ENCODE results near the gene LGALS14. TPM values are rescaled to one million over a fixed set of nuclear protein-coding genes. Genes with fewer than 3 reads are reported as not detected.

The LGALS14 gene
- total RNA-seq, 1 experiment from 2014 or later = not detected

DNA sequence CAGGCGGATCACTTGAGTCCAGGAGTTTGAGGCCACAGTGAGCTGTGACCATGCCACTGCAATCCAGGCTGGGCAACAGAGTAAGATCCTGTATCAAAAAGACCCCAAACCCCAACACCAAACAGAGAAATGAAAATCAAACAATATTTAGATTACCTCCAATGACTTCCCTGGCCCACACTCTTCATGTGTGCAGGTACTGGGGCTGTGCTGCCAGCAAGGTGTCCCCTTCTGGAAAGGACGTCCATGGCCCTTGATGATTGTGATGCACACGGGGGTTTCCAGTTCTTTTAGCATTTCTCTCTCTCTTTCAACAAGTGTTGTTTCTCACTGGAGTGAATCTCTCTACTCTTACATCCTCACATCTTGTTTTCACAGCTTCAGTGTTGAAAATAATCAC, 23.7 kb upstream of the LGALS14 start:
- peaks cover 17% of the 10 kb centered on the region for H3K27me3 ChIP-seq (ENCODE audit: insufficient read depth, low read length)
- H3K36me3 ChIP-seq (ENCODE audit: control insufficient read depth in 1 of 2, insufficient read depth in 2 of 2, low read length in 2 of 2) = no peaks in the 10 kb centered on the region
- intact Hi-C loops (cut with micrococcal nuclease) = no loop called here
- no peak overlapping the region for H3K9ac ChIP-seq (ENCODE audit: low read length)
- DNase-seq (ENCODE audit: low read depth, low spot score) = no peak
- H3K9me2 ChIP-seq (ENCODE audit: insufficient read depth) = no peaks in the 10 kb centered on the region
- no peaks in the 10 kb centered on the region for H3K79me2 ChIP-seq (ENCODE audit: insufficient read depth, low read length)
- no peaks in the 10 kb centered on the region for H3K9me3 ChIP-seq (ENCODE audit: control insufficient read depth in 1 of 2, insufficient read depth in 1 of 2, low read depth in 1 of 2, low read length in 2 of 2)
- peaks cover 0 to 6% of the 10 kb centered on the region in 2 experiments; a peak in 1 of 4 replicates for H3K4me1 ChIP-seq (ENCODE audit: control insufficient read depth in 1 of 2, insufficient read depth in 2 of 2, low read length in 2 of 2)
- RAD21 ChIA-PET (ENCODE audit: low non-redundant PET in 1 of 2, low total read pairs in 2 of 2, uncharacterized antibody in 2 of 2, unreplicated experiment in 2 of 2) = no interaction called here
- no peak for ATAC-seq
- no peaks in the 10 kb centered on the region for H4K20me1 ChIP-seq (ENCODE audit: insufficient read depth)
- BruUV-seq (replicated peaks) = no TSS peak
- TF ChIP-seq CBX3 (IDR thresholded peaks at IDR 0.05; ENCODE audit: low read depth) (no peak), ZBTB33 (IDR thresholded peaks at IDR 0.05; ENCODE audit: extremely low read depth, insufficient replicate concordance, low read length) (no peak), JUND (IDR thresholded peaks at IDR 0.05) (no peak), EZH2 (IDR thresholded peaks at IDR 0.05) (no peak), ELF1 (IDR thresholded peaks at IDR 0.05; ENCODE audit: borderline replicate concordance, low read depth) (no peak), SRF (IDR thresholded peaks at IDR 0.05; ENCODE audit: low read depth) (no peak), ZNF274 (IDR thresholded peaks at IDR 0.05; ENCODE audit: low read depth, low read length) (no peak), ZFX (IDR thresholded peaks at IDR 0.05) (no peak), EGR1 (IDR thresholded peaks at IDR 0.05; ENCODE audit: low read depth) (no peak), POLR2A (IDR thresholded peaks at IDR 0.05; ENCODE audit: borderline replicate concordance, extremely low read depth, insufficient read depth, insufficient read length) (no peak), RAD21 (IDR thresholded peaks at IDR 0.05; ENCODE audit: low read depth) (no peak)
- TF ChIP-seq, protein P1, sequence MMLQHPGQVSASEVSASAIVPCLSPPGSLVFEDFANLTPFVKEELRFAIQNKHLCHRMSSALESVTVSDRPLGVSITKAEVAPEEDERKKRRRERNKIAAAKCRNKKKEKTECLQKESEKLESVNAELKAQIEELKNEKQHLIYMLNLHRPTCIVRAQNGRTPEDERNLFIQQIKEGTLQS (IDR thresholded peaks at IDR 0.05) = no peak
- TF ChIP-seq, protein P2, sequence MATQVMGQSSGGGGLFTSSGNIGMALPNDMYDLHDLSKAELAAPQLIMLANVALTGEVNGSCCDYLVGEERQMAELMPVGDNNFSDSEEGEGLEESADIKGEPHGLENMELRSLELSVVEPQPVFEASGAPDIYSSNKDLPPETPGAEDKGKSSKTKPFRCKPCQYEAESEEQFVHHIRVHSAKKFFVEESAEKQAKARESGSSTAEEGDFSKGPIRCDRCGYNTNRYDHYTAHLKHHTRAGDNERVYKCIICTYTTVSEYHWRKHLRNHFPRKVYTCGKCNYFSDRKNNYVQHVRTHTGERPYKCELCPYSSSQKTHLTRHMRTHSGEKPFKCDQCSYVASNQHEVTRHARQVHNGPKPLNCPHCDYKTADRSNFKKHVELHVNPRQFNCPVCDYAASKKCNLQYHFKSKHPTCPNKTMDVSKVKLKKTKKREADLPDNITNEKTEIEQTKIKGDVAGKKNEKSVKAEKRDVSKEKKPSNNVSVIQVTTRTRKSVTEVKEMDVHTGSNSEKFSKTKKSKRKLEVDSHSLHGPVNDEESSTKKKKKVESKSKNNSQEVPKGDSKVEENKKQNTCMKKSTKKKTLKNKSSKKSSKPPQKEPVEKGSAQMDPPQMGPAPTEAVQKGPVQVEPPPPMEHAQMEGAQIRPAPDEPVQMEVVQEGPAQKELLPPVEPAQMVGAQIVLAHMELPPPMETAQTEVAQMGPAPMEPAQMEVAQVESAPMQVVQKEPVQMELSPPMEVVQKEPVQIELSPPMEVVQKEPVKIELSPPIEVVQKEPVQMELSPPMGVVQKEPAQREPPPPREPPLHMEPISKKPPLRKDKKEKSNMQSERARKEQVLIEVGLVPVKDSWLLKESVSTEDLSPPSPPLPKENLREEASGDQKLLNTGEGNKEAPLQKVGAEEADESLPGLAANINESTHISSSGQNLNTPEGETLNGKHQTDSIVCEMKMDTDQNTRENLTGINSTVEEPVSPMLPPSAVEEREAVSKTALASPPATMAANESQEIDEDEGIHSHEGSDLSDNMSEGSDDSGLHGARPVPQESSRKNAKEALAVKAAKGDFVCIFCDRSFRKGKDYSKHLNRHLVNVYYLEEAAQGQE (IDR thresholded peaks at IDR 0.05; ENCODE audit: low read depth) = no peak
- H3K4me3 ChIP-seq (replicated peaks in 1 of 2; ENCODE audit: low read depth in 1 of 2, low read length in 2 of 2) = no peak overlapping the region
- POLR2A ChIA-PET = no interaction called here
- H2AFZ ChIP-seq (ENCODE audit: low read depth, low read length, poor library complexity, severe bottlenecking) = no peak overlapping the region
- no peak overlapping the region for H3K27ac ChIP-seq (ENCODE audit: low read depth, low read length)
- CTCF ChIA-PET = no interaction called here
- H3K4me2 ChIP-seq (ENCODE audit: low read length) = no peak overlapping the region
